DMS114 treated with DMSO at 0.1 percent for 48 hours (cell line): ENCODE data around the gene SCN8A.
A peak's percentile ranks its signal among the peaks of the same experiment; 100 is the strongest.

Experiments used
- DNase-seq: peaks from one replicate; lab custom pipeline; 2025; ENCODE audit not compliant: unreplicated experiment; lab: John Stamatoyannopoulos, UW

Gene SCN8A

DNA sequence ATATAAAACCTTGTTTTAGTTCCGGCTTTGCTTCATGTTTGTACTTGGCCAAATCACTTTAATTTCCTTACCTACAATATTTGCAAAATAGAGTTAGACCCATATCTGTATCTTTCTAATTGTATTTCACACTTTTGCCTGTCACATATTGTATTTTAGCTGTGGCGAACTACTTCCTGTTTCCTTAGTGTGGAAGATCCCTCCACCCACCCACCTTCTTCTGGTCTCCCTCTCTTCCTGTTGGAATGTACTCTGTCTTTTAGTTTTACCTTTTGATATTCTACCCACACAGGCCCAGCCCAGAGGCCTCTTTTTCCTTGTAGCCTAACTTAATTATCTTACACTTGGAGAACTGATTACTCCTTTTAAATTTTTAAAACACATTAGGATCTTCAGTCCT lies 78.2 kb downstream of the SCN8A start:
- no peak for DNase-seq

DNA sequence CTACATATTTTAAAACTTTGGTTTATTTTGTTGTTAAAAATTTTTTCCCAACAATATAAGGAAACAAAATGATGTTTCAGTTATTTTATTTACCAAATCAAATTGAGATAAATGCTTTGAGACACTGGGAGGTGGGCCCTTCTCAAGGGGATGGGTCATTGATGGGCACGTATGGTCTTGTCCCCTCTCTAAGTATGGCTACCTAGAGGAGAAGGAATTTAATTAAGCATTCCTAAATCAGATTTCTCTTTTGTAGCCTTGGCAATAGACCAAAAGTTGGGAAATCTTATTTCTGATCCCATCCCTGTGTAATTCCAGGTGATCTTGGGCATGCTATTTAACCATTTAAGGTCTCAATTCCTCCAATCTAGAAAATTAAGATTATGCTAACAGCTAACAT lies 79.0 kb downstream of the SCN8A start:
- DNase-seq = no peak

DNA sequence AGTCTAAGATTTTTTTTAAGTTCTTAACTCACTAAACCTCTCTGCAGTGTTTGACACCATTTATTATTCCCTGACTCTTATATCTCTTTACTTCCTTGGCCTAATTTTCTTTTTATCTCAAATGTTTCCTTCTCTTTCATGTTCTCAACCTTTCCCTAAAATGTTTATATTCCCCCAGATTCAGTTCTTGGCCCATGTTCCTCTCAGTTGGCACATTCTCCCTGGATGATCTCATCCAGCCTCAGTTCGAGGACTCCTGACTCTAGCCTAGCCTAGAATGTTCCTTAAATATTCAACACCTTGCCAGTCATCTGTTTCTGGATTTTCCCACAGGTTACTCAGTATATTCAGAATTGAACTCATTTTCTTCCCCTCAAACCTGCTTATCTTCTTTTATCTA lies 81.3 kb downstream of the SCN8A start:
- no peak for DNase-seq

DNA sequence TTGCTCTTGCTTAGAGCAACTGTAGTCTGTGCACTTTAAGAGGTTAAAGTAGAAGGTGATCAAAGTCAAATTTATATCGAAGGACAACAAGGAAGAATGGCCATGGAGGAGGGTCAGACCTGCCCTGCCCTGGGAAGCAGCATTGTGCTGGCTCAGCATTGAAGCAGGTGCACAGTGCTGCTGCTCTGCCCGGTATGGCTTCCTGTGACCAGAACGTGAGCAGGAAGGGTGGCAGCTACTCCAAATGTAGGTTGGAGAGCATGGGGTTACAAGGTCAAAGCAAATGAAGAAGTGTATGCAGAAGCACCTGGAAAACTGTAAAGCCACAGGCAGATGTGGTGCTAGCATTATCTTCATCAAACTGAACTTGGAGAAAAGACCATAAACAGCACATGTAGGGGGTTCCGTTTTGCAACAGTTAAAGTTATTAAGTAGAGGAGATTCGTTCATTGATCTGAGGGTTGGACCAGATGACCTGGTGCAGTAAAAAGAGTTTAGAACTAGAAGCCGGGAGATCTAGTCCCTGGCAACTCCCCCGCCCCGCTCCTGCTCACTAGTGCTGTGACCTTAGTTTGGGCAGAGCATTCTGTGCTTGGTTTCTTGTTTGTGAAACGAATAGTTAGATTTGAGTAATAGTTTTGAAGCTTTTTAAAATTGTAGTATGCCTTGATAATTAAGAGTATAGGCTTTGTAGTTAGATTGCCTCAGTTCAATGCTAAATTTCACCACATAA lies 84.2 kb downstream of the SCN8A start:
- DNase-seq = no peak

DNA sequence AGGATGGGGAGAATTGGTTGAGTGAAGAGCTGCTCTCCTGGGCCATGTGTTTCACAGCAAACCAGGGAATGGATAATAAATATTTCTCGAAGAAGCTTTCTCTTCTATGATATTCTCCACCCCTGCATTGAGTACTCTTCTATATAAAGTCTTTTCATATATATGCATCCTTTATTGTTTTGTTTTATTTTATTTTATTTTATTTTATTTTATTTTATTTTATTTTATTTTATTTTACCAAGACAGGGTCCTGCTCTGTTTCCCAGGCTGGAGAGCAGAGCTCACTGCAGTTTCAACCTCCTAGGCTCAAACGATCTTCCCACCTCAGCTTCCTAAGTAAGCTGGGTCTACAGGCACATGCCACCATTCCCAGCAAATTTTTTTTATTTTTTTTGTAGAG lies 85.8 kb downstream of the SCN8A start:
- no peak for DNase-seq

DNA sequence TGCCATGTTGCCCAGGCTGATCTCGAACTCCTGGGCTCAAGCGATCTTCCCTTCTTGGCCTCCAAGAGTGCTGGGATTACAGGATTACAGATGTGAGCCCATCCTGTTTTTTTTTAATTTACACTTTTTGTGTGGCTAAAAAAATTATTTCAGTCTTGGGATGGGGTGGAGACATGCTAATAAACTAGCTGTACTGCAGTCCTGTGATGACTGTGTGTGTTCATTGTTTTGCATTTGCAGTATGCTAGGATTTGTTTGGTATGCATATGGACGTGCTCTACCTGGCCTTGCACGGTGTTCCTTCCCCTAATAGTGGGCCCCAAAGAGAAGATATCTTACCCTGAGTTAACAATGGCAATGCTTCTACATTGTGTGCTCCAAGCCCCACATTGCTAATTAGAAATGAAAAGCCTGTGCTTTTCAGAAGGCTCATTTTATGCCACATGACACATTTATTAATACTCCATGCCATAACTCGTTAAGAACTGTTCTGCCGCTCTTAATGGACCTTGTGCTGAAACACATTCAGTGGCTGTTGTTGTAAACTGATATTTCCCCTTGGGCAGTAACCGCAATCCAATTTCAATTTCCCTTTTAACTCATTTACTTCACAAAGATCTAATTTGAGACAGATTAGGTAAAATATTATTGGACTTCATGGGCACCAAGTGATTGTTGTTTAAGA lies 86.4 kb downstream of the SCN8A start:
- no peak for DNase-seq

DNA sequence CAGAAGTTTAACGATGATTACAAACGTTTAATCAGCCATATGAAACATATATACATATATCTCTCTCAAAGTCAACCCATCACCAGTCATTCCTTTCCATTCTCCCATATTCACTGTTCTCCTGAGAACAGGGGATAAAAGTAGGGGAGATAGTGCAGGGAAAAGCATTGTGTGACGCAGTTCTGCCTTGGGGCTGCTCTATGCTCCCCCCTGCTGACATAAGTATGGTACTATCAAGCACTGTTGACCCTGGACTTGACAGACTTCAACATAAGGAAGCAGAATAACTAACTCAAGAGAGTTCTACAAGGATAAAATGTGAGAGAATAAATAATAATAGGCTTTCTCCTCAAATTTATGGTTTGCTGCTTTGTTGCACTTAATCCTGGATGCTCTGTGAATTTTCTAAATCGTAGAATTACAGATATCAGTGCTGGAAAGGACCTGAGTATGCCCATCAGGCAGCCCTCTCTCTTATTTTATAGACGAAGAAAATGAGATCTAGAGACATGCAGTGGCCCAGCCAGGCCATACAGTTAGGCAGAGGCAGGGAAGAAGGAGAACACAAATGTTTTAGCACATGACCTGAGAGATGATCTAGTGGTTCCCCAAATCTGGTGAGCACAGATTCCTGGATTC lies 87.2 kb downstream of the SCN8A start:
- DNase-seq = peak; percentile 50

DNA sequence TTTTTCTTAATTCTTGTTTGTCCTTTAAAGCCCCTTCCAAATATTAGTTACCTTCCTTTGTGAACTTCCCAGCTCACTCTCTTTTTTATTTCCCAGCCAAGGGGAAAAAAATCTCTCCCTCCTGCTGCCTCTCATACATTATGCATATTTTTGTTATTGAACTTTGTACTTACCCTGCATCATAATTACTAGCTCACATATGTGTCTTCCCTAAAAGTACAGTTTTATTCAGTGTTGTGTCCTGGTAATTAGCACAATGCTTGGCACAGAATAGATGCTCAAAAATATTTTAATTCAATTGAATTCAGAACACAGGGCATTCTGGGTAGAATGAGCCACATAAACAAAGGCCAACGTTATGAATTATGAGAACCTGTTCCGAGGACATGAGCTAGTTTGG lies 91.9 kb downstream of the SCN8A start:
- DNase-seq = no peak

DNA sequence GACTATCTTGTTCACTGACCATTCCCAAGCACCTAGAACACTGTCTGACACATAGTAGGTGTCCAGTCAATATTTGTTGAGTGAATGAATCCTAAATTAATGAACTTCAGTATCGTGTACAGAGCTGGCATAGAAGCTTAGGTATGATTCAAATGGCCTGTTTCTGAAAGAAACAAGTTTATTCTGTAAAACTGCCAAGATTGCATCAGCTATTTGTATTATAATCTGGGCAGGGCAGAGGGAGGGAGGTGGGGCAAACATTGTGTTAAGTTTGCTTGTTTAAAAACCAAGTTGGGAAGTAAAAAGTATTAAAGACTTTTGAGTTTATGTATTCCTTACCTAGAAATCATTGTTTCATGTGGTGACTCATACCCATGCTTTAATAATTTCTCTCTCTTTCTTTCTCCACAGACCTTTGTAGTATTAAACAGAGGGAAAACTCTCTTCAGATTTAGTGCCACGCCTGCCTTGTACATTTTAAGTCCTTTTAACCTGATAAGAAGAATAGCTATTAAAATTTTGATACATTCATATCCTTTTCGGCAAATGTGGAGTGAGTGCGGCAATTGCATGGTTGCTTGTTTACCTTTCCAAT lies 92.8 kb downstream of the SCN8A start:
- no peak for DNase-seq

DNA sequence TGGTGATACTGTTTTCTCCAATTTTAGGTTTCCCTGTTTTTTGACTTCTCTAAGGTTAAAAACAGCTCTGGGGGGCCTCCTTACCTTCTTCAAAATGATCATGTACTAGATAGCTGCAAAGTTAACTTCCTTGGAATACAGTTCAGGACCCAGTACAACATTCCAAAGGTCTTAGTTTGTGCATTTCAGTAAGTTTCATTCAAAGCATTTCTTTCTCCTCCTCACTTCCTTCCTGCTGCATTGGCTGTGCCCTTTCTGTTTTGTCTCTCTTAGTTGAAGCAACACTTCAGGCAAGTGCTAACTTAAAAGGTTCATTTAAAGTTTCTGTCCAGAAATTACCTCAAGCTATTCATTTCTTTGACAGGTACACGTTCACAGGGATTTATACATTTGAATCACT lies 95.7 kb downstream of the SCN8A start:
- no peak for DNase-seq

DNA sequence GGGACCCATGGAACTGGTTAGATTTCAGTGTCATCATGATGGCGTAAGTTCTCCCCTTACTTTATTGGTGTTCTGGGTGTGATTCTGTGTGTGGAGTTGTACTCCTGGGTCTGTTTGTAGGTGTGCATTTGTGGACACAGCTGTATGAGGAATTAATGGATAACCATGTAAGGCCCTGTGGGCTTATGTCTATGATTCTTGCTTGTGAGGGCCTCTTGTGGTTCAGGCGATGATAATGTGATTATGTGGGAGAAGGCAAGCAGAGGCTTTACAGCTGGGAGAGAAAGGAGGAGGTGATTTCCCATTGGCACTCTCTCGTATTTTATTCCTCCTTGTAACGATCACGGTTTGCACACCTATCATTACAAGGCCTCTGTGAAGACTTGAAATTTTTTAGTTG lies 96.1 kb downstream of the SCN8A start:
- no peak for DNase-seq

DNA sequence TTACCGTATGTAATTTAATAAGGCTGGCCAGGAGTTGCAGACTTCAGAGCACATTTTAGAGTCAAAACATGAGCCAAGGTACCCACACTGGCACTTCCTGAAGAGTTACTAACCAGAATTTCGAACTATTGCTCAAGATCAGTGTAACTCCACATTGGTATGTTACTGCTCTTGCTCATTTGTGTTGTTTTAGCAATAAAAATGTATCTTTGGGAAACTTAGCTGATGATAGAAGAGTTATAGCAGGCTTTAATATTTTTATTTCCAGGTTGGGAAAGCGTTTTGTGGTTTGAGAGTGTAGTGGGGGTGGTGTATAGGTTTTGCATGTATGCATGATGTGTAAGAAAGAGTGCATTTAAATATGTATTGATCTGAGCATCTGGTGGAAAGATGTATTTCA lies 96.6 kb downstream of the SCN8A start:
- DNase-seq = no peak

DNA sequence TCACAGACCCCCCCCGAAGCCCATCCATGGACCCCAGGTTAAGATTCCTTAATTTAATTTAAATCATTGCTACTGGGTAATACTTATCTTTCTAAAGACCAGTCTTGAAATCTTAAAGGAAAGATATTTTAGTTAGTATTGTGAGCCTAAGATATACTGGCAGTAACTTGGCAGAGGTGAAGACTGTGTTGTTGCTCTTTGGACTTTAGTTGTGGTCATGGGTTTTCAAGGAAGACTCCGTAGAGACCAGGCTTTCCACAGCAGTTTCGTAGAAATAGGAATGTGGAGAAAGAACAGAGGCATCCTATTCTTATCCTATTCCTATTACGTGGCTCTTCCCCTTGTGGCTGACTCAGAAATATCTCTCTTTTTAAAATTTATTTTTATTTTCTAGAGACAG lies 99.0 kb downstream of the SCN8A start:
- no peak for DNase-seq

DNA sequence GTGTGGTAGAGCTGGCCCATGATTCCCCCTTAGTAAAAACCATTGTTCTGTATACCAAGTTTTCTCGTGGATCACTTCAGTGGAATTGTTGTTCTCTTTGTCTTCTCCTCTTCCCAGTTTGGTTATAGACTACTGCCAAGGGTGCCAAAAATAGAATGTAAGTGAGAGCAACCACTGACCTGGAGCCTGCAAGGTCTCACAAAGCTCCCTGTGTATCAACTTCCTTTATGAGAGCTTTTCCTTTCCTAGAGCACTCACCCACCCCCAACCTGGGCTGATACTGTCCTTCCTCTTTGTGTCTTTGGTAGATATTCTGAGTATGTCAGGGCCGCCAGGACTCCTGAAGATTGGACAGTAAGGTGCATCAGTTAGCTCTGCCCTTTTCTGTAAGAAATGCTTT lies 101.0 kb downstream of the SCN8A start:
- DNase-seq = no peak

DNA sequence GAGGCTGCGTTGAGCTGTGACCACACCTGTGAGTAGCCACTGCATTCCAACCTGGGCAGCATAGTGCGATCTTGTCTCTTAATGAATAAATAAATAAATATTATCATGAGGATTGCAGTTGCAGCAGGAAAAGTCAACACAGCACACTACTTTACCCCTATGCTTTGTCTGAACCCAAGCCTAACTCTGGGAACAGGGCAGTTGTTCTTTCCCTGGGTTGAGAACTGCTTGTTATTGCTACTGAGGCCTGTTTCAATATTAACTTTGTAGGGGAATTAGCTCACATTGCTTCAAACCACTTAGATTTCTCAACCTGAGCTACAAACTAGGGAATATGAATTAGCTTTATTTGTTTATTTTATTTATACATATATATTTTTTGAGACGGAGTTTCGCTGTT lies 102.5 kb downstream of the SCN8A start:
- DNase-seq = no peak

DNA sequence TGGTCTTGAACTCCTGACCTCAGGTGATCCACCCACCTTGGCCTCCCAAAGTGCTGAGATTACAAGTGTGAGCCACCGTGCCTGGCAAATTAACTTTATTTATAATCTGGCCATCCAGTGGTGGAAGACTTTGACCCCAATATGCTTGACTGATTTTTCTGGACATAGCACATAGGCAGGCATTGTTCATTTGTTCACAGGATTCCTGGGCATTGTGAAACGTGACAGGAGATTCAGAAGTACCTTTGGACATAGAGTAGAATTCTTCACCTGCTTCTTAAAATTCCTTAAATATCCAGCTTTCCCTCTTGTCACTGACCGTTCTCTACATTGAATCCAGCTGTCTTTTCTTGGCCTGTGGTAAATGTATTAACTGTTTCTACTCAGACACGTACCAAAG lies 103.1 kb downstream of the SCN8A start:
- no peak for DNase-seq

DNA sequence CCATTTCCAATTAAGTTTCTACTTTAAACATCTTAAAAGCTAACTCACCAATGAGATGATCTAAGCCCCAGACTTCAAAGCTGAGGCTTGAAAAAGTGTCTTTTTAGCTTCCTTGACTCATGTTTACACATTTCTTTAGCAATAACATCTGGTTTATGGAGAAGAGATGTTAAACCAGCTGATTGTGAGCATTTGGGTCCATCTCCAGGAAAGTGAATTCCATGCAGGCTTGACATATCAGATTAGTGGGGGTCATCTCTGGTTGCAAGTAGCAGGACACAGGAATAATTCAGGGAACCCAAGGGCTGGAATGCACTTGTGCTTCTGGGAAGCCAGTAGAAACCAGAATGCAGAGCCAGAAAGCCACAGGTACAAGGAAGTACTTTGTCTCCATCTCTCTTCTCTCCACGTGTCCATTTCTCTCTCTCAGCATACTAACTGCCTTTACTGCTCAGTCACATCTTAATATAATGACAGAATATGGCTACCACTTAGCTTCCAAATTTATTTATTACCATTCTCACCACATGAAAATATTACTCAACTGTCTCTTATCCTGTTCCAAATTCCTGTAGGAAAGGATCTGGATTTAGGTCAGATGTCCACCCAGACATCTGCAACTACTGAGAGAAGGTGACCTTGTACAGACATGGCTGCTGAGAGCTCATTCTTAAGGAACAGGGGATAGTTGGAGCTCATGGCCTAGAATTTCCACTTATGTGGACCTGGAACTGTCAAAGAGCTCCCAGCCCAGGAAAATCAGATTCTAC lies 104.4 kb downstream of the SCN8A start:
- no peak for DNase-seq

DNA sequence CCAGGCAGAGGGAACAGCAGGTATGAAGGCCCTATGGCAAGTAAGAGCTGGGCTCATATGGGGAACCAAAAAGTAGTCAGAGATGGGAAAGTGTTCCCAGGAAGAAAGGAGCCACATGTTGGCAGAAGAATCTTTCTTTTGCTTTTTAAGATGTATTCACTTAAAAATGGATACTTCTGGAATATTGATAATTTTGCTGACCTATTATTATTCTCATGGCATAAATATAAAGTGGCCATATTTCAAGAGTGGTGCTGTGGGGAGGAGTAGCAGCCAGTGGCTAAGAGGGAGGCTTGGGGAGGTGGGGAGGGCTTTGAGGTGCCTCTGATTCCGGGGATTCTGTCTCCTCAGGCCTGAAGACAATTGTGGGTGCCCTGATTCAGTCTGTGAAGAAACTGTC lies 108.2 kb downstream of the SCN8A start:
- no peak for DNase-seq

DNA sequence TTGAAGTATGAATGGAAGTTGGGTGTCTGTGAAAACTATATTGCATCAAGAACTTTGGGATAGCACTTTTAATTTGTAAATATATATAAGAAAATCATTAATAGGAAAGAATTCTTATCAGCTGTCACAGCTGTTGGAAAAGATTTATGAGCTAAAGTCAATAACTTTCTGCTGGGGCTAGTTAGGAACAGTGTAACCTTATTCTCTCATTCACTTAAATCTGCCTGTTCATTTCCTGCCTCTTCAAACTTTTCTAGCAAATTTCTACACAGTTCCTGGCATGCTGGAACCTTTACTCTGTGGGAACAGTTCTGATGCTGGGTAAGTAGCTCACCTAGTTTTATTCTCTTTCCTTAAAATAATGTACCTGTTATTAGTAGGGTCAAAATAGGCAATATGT lies 109.9 kb downstream of the SCN8A start:
- DNase-seq = no peak

DNA sequence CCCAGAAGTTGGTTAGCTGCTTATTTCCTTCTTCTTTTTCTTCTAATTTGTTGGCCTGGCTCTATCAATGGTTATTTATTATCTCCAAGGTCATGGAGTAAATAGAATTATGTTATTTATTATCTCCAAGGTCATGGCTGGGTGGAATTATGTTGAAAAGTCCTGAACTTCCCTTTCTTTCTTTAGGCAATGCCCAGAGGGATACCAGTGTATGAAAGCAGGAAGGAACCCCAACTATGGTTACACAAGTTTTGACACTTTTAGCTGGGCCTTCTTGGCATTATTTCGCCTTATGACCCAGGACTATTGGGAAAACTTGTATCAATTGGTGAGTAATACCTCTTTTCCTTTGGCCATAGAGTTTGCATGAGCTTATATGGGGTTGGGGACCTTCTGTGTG lies 111.6 kb downstream of the SCN8A start:
- DNase-seq = no peak

DNA sequence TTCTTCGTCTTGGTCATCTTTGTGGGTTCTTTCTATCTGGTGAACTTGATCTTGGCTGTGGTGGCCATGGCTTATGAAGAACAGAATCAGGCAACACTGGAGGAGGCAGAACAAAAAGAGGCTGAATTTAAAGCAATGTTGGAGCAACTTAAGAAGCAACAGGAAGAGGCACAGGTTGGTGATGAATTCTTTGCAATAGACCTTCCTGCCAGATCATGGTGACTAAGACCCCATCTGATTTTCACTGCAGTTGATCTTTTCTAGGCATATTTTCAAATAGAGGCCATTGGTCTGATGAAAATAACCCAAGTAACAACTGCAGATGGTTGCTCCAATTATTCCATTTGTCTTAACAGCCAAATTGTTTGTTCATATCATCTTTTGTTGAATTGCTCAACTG lies 114.4 kb downstream of the SCN8A start:
- DNase-seq = no peak
